ENCODE data around the gene ULK4.

The ULK4 gene

DNA sequence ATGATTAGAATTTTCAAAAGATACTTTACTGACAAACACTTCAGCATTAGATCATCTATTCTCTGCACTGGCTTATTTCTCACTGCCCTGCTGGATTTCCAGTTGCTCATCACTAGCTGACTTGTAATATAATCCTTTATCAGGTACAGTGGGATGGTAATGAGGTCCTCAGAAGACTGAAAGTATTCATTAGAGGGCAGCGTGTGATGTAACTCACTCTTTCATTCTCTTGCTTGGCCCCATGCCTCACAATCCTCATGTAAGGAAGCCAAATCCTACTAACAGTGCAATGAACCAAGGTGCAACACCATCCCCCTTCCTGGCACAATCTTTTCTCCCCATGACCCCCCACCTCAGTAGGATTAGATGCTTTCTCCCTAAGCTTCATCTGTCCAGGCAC is 472.7 kb downstream of the ULK4 start:
- H3K9me2 ChIP-seq (replicated peaks; ENCODE audit: low read depth, low read length): no peaks in the 10 kb centered on the region
- no peaks in the 10 kb centered on the region for H3K4me1 ChIP-seq (ENCODE audit: insufficient read depth, low read length, poor library complexity, severe bottlenecking)
- no peaks in the 10 kb centered on the region for H3K27me3 ChIP-seq (ENCODE audit: insufficient read depth, low read length, poor library complexity, severe bottlenecking)

DNA sequence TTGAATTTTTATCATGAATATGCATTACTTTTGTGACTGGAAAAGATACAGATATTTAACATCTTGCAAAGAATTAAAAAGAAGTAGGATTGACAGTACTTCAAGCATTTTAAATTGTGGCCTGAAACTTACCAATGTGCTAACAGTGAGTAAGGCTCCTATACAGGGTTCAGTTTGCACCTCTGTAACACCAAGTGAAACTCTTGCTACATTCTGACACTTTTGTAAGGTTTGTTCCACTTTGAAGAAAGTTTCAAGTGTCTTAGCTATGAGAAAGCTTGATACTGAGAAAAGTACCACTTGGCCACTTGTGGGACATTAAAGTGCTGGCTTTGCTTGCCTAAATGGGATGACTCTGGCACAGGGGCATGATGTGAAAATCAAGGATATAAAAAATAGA is 473.4 kb downstream of the ULK4 start:
- no peak overlapping the region for H2AFZ ChIP-seq (ENCODE audit: low read length)
- no peak overlapping the region for H3K4me3 ChIP-seq (ENCODE audit: low read length, poor library complexity, severe bottlenecking)
- no peak overlapping the region for H3K9ac ChIP-seq (ENCODE audit: low read depth, low read length, poor library complexity, severe bottlenecking)
- H3K4me1 ChIP-seq (ENCODE audit: insufficient read depth, low read length, poor library complexity, severe bottlenecking): no peaks in the 10 kb centered on the region
- no peaks in the 10 kb centered on the region for H3K27me3 ChIP-seq (ENCODE audit: insufficient read depth, low read length, poor library complexity, severe bottlenecking)
- TF ChIP-seq EZH2phosphoT487 (IDR thresholded peaks at IDR 0.05; ENCODE audit: borderline replicate concordance): no peak
- TF ChIP-seq, protein P1, sequence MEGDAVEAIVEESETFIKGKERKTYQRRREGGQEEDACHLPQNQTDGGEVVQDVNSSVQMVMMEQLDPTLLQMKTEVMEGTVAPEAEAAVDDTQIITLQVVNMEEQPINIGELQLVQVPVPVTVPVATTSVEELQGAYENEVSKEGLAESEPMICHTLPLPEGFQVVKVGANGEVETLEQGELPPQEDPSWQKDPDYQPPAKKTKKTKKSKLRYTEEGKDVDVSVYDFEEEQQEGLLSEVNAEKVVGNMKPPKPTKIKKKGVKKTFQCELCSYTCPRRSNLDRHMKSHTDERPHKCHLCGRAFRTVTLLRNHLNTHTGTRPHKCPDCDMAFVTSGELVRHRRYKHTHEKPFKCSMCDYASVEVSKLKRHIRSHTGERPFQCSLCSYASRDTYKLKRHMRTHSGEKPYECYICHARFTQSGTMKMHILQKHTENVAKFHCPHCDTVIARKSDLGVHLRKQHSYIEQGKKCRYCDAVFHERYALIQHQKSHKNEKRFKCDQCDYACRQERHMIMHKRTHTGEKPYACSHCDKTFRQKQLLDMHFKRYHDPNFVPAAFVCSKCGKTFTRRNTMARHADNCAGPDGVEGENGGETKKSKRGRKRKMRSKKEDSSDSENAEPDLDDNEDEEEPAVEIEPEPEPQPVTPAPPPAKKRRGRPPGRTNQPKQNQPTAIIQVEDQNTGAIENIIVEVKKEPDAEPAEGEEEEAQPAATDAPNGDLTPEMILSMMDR (conservative IDR thresholded peaks at IDR 0.05; ENCODE audit: low read length): no peak
- no peak overlapping the region for H3K4me2 ChIP-seq (ENCODE audit: low read depth, low read length, poor library complexity, severe bottlenecking)
- H3K79me2 ChIP-seq (ENCODE audit: insufficient read depth, low read length): no peaks in the 10 kb centered on the region
- no peaks in the 10 kb centered on the region for H4K20me1 ChIP-seq (ENCODE audit: insufficient read depth, low read length, poor library complexity, severe bottlenecking)
- H3K36me3 ChIP-seq (ENCODE audit: insufficient read depth, low read length): no peaks in the 10 kb centered on the region
- no peaks in the 10 kb centered on the region for H3K9me3 ChIP-seq (ENCODE audit: insufficient read depth, low read depth, low read length)
- H3K9me2 ChIP-seq (replicated peaks; ENCODE audit: low read depth, low read length): no peaks in the 10 kb centered on the region
- H3F3A ChIP-seq (ENCODE audit: low read depth): no peaks in the 10 kb centered on the region

More for the DNA sequence above, 472.7 kb downstream of the ULK4 start:
- no peaks in the 10 kb centered on the region for H3F3A ChIP-seq (ENCODE audit: low read depth)
- H3K9me3 ChIP-seq (ENCODE audit: insufficient read depth, low read depth, low read length): no peaks in the 10 kb centered on the region
- no peak overlapping the region for H2AFZ ChIP-seq (ENCODE audit: low read length)
- H3K9ac ChIP-seq (ENCODE audit: low read depth, low read length, poor library complexity, severe bottlenecking): no peak overlapping the region
- TF ChIP-seq, protein P1 (conservative IDR thresholded peaks at IDR 0.05; ENCODE audit: low read length): no peak
- TF ChIP-seq EZH2phosphoT487 (IDR thresholded peaks at IDR 0.05; ENCODE audit: borderline replicate concordance): no peak
- H3K79me2 ChIP-seq (ENCODE audit: insufficient read depth, low read length): no peaks in the 10 kb centered on the region
- no peaks in the 10 kb centered on the region for H4K20me1 ChIP-seq (ENCODE audit: insufficient read depth, low read length, poor library complexity, severe bottlenecking)
- H3K4me3 ChIP-seq (ENCODE audit: low read length, poor library complexity, severe bottlenecking): no peak overlapping the region
- no peaks in the 10 kb centered on the region for H3K36me3 ChIP-seq (ENCODE audit: insufficient read depth, low read length)
- H3K4me2 ChIP-seq (ENCODE audit: low read depth, low read length, poor library complexity, severe bottlenecking): no peak overlapping the region

- H3K27me3 ChIP-seq (ENCODE audit: insufficient read depth, low read length, poor library complexity, severe bottlenecking): no peaks in the 10 kb centered on the region
- H3K4me2 ChIP-seq (ENCODE audit: low read depth, low read length, poor library complexity, severe bottlenecking): no peak overlapping the region
- no peak overlapping the region for H2AFZ ChIP-seq (ENCODE audit: low read length)
- no peak overlapping the region for H3K4me3 ChIP-seq (ENCODE audit: low read length, poor library complexity, severe bottlenecking)
- H3K36me3 ChIP-seq (ENCODE audit: insufficient read depth, low read length): no peaks in the 10 kb centered on the region
- H3K9ac ChIP-seq (ENCODE audit: low read depth, low read length, poor library complexity, severe bottlenecking): no peak overlapping the region
- no peak for TF ChIP-seq EZH2phosphoT487 (IDR thresholded peaks at IDR 0.05; ENCODE audit: borderline replicate concordance)
- TF ChIP-seq, protein P1 (conservative IDR thresholded peaks at IDR 0.05; ENCODE audit: low read length): no peak
- no peaks in the 10 kb centered on the region for H3K9me2 ChIP-seq (replicated peaks; ENCODE audit: low read depth, low read length)
- no peaks in the 10 kb centered on the region for H4K20me1 ChIP-seq (ENCODE audit: insufficient read depth, low read length, poor library complexity, severe bottlenecking)
- H3K9me3 ChIP-seq (ENCODE audit: insufficient read depth, low read depth, low read length): no peaks in the 10 kb centered on the region
- H3F3A ChIP-seq (ENCODE audit: low read depth): no peaks in the 10 kb centered on the region
- no peaks in the 10 kb centered on the region for H3K4me1 ChIP-seq (ENCODE audit: insufficient read depth, low read length, poor library complexity, severe bottlenecking)
- no peaks in the 10 kb centered on the region for H3K79me2 ChIP-seq (ENCODE audit: insufficient read depth, low read length)
These were observed 476.4 kb downstream of the ULK4 start for GRCh38 chr3:41485484-41485883.
